ENCODE data around the gene ARHGEF33.

DNA sequence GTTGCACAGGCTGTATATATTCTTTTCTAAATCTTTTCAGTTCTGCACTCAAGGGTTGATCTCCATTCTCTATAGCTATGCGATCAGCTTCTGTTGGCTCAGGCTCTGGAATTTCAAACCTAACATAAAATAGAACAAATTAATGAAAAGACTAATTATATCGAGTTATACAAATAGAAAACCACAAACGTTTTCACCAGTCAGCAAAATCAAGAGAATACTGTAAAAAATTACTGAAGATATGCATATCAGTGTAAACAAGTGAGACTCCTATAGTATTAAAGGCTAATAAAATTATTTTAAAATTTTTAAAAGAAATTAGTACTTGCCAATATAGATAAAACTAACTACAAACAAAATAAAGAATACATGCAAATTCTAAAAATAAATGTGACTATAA lies 124.2 kb downstream of the ARHGEF33 start:
- TF ChIP-seq TAF1 (IDR thresholded peaks at IDR 0.05; ENCODE audit: low read depth) (no peak), EP300 (conservative IDR thresholded peaks at IDR 0.05; ENCODE audit: poor library complexity, severe bottlenecking) (no peak), EZH2 (IDR thresholded peaks at IDR 0.05; ENCODE audit: borderline replicate concordance, insufficient read depth, low read length, poor library complexity, severe bottlenecking) (no peak), RAD21 (conservative IDR thresholded peaks at IDR 0.05) (no peak), POLR2AphosphoS5 (IDR thresholded peaks at IDR 0.05) (no peak)
- TF ChIP-seq, protein P1, sequence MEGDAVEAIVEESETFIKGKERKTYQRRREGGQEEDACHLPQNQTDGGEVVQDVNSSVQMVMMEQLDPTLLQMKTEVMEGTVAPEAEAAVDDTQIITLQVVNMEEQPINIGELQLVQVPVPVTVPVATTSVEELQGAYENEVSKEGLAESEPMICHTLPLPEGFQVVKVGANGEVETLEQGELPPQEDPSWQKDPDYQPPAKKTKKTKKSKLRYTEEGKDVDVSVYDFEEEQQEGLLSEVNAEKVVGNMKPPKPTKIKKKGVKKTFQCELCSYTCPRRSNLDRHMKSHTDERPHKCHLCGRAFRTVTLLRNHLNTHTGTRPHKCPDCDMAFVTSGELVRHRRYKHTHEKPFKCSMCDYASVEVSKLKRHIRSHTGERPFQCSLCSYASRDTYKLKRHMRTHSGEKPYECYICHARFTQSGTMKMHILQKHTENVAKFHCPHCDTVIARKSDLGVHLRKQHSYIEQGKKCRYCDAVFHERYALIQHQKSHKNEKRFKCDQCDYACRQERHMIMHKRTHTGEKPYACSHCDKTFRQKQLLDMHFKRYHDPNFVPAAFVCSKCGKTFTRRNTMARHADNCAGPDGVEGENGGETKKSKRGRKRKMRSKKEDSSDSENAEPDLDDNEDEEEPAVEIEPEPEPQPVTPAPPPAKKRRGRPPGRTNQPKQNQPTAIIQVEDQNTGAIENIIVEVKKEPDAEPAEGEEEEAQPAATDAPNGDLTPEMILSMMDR (IDR thresholded peaks at IDR 0.05; ENCODE audit: poor library complexity, severe bottlenecking) = no peak
- TF ChIP-seq, protein P2, sequence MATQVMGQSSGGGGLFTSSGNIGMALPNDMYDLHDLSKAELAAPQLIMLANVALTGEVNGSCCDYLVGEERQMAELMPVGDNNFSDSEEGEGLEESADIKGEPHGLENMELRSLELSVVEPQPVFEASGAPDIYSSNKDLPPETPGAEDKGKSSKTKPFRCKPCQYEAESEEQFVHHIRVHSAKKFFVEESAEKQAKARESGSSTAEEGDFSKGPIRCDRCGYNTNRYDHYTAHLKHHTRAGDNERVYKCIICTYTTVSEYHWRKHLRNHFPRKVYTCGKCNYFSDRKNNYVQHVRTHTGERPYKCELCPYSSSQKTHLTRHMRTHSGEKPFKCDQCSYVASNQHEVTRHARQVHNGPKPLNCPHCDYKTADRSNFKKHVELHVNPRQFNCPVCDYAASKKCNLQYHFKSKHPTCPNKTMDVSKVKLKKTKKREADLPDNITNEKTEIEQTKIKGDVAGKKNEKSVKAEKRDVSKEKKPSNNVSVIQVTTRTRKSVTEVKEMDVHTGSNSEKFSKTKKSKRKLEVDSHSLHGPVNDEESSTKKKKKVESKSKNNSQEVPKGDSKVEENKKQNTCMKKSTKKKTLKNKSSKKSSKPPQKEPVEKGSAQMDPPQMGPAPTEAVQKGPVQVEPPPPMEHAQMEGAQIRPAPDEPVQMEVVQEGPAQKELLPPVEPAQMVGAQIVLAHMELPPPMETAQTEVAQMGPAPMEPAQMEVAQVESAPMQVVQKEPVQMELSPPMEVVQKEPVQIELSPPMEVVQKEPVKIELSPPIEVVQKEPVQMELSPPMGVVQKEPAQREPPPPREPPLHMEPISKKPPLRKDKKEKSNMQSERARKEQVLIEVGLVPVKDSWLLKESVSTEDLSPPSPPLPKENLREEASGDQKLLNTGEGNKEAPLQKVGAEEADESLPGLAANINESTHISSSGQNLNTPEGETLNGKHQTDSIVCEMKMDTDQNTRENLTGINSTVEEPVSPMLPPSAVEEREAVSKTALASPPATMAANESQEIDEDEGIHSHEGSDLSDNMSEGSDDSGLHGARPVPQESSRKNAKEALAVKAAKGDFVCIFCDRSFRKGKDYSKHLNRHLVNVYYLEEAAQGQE (IDR thresholded peaks at IDR 0.05; ENCODE audit: borderline replicate concordance) = no peak
